IPS-NIHi7 (cell line): ENCODE data around the gene ATP5F1D.
A peak's percentile ranks its signal among the peaks of the same experiment; 100 is the strongest.

Experiments
- DNase-seq: peaks from one replicate; pipeline ENCODE4 v3.0.0; 2012; ENCODE audit warnings: mixed read lengths; ENCODE audit errors: extremely low spot score

The ATP5F1D gene

DNA sequence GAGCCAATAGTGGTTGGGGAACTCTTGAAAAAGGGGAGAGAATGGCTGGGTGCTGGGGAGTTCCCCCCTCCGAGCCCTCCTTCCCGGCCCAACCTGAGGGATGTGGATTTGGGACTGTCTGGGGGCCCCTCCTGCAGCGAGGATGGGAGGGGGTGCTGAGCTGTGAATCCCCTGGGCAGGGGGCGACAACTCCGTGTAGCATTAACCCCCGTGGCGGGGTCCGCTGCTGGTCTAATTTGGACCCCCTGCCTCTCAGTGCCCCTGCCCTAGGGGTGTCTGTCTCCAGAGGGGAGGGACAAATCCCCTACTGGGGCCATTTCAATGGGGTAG lies 16.6 kb downstream of the ATP5F1D start:
- DNase-seq = no peak

DNA sequence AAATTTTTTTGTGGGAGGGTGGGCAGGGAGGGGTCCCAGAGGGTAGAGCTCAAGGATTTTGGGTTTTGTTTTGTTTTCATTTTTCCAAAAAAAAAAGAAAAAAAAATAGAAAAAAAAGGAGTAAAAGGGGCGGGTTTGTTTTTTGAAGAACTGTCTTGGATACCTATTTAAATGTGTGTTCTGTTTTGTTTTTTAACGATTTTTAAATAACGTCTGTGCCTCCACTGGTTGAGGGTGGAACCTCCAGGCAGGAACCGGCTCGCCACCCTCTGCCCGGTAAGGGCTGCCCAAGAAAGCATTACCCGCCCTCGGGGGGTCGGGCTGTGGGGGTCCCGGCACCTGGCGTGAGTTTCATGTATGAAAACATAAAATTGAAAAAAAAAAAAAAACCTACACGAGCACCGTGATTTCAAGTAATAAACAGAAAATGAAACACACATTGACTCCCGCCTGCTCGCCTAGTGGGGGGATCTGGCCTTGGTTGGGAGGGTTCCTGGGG lies 17.2 kb downstream of the ATP5F1D start:
- DNase-seq = no peak

DNA sequence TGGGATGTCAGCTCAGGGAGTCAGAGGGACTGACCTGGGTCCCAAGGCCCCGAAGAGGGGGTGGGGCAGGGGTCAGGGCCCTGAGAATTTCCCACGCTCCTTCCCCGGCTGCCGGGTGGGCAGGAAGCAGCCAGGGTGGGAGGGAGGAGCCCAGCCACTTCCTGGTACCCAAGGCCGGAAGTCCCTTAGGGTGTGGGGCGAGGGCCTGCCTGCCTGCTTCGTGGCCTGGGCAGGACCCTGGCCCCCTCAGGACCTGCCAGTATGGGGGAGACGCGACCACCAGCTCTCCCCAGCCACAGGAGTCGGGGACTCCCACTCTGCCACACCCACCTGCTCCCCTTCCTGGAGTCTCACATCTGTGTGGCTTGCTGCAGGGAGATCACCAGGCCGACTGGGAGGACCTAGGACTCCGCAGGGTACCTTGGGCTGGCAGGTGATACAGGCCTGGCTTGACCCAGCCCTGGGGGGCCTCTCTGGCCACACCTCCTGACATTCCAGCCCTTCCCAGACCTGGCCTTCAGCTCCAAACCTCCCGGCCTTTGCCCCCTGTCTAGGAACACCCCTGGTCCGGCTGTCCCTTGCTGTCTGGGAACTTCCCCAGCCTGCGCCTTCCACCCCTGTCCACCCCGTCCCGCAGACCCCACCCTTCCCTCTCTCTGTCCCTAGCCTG lies 17.8 kb downstream of the ATP5F1D start:
- peak; percentile 41 for DNase-seq

DNA sequence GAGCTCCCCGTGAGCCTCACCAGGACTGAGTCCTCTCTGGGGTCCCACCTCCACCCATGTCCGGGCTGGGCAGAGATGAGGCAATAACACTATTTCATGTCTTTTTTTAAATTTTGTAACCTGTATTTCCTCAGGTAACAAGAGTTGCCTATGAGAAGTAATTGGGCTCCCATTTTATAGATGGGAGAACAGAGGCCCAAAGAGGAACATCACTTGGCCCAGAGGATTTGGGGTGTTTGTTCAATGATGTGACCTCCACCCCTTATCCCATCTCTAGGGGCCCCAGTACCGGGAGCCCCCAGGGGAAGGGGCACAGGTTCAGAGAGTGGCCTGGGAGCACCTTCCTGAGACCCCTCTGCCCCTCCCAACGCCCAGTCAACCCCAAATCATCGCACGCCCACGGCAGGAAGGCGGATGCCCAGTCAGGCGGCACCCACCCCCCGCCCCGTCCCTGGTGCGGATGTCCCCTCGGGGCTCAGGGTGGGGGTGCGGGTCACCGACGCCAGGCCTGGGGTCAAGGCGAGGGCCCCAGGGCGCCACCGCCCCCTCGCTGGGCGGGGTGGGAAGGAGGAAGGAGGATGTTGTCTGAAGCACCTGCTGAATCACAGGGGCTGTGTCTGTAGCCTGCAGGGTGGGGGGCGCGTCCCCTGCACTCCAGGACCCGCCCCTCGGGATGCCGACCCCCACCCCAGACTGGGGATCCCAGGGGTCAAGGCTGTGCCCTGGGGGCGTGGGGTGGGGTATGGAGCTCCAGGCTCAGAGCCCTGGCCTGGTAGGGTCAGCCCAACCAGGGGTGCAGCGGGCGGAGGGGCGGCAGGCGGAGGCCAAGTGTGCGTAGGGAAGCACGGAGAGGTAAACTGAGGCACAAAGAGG lies 18.6 kb downstream of the ATP5F1D start:
- no peak for DNase-seq

DNA sequence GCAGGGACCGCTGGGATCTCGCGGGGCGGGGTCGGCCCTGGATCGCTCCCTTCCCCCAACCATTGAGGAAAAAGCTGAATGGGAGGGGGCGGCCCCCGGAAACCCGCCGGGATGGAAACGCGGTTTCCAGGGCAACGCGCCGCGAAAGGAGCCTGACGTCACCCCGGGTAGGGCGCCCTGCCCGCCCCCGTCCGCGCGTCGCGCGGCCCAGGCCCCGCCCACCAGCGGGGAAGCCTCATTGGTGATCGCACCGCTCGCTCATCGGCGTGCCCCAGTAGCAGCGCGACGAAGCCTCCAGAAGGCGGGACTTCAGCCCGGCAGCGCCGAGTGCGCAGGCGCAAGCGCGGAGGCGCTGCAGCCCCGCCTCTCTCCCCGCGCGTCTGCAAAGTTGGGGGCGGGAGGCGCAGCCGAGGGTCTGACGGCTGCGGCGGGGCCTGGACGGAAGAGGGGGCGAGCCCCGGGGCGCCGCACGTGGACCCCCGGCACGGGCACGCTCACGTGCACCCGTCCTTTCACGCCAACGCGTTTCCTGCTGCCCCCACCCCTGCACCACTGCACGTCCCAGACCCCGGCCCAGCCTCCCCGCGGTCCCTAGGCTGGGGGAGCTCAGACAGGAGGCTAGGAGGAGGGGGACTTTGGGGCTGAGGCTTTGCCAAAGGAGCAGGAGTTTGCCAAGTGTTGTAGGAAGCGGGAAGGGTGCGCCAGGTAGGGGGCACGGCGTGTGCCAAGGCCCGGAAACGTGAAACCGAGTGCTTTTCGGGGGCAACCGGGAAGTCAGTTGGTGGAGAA lies 19.4 kb downstream of the ATP5F1D start:
- DNase-seq = peak; percentile 88

DNA sequence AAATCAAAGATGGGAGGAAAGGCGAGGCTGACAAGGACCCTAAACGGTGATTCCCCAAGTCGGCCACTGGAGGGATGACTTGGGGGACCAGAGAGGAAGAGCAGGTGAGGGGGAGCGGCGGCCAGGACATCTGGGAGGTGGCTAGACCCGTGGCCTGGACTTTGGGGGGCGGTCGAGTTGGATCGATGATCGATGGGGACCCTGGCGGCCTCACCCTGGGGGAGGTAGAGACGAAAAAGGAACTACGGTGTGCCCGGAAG lies 19.9 kb downstream of the ATP5F1D start:
- DNase-seq = no peak

DNA sequence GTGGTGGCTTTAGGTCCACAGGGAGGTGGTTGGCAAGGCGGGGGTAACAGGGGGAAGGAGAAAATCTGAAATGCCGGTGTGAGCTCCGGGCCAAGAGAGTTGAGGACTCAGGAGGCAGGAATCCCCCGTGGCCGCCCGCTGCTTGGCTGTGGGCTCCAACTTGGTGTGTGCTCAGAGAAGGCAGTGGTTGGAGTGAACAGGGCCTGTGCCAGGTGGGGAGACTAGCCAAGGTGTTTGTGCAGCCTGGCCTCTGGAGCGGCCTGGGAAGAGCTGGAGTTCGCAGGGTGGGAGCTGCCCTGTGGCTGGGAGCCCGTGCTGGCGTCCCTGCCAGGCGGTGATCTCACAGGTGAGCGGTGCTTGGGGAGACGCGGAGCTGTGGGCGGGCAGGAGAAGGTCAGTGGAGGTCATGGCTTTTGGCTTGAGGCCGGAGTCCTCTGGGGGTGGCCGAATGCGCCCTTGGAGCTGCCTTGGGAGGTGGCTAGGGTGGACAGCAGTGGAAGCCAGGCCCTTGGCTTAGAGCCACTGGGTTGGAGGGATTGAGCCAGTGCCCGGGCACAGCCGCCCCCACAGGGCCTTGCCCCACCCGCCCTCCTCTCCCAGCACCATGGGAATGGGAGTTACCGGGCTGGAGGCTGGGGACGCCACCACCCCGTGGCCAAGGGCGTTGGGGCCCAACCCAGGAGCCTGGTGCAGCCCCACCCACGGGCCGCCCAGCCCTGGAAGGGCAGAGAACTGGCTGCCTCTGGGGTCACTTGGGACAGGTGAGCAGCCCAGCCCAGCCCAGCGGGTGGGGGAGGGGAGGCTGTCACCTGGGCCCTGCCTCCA lies 20.5 kb downstream of the ATP5F1D start:
- no peak for DNase-seq

DNA sequence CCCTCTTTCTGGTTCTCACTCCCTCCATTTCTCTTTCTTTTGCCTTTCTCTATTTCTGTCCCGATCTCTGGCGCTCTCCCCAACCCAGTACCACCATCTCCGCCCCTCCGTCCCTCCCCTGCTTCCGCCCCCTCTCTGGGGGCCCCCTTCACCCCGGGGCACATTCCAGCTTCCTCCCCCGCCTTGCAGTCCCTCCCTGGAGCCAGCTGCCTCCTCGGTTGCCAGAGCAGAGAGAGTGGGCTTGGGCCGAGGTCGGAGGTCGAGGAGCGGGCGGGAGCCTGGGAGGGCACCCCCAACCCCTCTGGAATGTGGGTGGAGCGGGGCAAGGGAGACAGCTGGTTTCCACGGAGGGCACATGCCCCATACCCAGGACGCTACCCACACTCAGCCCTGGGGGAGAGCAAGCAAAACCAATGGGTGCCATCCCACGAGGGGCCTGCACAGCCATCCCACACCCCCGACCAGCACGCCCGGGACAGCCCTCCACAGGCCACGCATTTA lies 21.1 kb downstream of the ATP5F1D start:
- DNase-seq = peak; percentile 44

DNA sequence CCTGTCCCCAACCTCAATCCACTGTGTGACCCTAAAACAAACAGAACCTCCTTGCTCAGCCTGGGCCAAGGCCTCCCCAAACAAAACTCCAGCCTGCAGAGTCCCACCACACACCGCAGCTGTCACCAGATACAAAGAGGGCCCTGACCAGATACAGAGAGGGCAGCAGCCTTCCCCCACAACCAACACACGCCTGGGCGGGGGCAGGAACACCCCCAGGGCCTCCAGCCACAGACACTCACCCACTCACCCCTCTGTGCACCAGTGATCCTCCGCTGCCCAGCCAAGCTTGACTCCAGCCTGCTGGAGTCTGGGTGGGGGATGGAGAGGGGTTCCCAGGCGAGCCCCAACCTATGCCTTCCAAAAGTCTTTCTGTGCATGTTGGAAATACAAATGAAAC lies 21.6 kb downstream of the ATP5F1D start:
- no peak for DNase-seq

DNA sequence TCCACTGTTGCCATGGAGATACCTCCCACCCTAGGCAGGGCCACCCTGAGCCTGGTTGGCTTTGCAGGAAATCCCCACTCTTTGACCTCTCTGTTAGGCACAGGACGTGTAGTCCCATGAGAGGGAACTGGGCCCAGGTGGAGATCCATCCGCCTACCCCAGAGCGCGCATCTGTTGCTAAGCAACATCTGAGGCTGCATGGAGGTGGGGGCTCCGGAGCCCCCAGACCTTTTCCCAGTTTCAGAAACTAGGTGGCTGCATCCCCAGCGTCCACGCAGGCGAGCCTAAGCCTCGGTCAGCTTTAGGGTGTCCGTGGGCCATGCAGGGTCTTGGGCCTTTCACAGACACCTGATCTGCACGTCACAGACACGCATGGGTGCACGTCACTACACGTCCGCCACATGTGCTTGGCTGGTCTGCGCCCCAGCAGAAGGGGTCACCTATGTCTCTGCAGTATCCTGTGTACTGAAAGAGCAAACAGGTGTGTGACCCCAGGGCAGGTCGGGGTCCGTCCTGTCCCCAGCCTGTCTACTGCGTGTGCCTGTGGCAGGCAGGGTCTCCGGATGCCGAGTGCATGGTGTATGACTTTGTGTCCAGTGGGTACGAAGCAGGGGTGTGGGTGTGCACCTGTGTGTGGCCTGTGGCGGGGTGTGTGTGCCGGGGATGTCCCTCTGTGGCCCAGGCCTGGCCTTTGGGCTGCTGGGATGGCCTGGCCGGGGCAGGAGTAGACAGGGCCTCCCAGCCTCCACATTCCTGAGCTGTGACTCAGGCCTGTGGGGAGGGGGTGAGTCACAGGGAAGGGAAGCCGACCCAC lies 23.5 kb downstream of the ATP5F1D start:
- DNase-seq = peak; percentile 63

DNA sequence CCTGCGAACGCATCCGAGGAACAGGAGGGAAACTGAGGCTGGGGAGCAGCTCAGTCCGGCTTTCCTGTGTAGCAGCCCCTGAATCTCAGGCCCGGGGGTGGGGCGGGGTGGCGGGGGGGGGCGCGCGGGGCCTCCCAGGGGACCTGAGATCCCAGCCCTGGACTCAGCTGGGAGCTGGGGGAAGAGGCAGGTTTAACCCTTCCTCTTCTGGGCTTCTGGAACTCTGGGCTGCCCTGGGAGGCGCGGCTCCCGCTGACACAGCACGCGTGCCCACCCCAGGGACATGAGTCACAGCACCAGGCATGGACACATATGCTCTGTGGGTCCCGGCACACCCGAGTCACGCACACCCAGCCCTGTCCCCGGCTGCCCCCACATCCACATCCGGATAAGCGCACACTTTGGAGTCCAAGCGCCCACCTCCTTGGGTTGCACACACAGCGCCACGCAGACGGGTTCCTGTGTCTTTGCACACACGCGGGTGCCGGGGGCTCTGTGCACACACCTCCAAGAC lies 24.1 kb downstream of the ATP5F1D start:
- no peak for DNase-seq

DNA sequence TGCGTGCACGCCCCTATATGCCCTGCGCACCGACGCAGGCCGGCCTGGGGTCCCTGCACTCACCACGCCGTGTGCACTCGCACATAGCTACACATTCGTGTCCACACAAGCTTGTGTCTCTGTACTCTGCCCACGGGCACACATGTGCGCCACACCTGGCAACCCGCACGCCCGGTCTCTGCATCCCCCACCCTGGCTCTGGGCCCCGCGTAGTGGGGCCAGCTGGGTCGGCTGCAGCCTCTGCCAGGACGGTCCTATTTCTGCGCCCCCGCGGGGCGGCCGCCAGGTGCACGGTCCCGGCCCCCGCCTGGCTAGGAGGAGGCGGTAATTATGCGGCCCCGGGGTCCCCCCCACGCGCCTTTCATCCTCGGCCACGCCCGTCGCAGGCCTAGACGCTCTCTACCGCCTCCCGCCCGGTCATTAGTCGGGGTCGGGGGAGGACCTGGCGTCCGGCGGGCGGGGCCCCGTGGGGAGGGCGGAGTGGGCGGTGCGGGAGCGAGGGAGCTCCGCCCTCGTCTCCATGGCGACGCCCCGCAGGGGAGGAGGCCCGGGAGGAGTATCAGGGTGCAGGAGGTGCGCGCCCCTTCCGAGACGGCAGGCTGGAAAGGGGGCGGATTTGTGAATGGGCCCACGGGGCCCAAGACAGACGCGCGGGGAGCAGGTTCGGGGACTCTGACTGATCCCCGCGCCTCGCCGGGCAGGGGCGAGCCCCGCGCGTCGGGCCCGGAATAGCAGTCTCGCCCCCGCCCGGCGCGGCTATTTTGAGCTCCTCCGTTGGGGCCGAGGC lies 24.8 kb downstream of the ATP5F1D start:
- DNase-seq = peak; percentile 76

DNA sequence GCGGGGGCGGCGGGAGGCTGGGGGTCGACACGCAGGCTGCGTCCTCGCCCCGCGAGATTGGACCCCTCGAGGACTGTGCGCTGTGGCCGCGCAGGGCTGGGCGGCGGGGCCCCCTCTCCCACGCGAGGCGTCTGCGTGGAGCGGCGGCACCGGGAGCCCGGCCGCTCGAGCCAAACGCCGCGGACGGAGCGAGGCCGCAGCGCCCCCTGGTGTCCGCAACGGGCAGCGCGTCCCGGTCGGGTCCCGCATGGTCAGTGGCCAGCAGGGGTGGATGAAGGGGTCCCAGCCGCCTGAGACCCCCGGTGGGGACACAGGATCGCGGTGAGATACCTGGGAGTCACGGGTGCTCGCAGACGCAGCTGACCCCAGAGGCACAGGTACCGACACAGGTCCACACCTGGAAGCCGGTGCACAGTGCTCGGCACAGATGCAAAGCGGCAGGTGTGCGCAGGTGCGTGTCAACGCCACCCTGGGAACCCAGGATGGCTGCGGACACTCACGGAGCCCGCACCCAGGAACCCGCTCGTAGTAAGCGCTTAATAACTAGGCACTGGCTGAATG lies 25.4 kb downstream of the ATP5F1D start:
- peak; percentile 60 for DNase-seq

DNA sequence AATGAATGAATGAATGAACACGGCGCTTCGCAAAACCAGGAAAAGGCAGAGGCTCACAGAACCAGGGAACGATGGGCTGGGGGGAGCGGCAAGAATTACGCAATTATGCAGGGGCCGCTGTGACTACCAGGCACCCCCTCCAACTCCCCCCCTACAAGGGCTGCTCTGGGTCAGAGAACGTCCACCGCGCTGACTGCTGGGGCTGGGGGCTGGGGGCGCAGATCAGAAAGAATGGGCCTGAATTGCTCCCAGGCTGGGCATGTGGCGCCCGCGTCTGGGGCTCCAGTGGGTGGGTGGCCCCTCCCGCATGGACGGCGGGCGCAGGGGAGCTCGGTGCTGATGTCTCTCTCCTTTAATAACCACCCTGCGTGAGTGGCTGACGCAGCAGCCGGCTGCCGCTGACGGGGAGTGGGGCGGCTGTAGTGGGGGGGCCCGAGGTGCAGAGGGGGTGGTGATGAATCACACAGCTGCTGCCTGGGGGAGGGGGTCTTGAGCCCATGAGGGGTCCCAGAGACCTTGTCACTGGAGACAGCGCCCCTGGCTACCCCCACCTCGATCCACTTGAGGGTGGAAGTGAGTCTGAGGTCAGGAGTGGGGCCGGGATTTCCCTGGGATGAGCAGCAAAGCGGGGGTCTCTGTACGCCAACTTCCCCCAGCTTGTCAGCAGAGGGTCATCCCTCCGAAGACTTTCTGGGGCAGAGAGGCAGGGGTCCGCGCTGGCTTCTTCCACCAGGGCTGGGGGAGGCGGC lies 26.1 kb downstream of the ATP5F1D start:
- DNase-seq = no peak

DNA sequence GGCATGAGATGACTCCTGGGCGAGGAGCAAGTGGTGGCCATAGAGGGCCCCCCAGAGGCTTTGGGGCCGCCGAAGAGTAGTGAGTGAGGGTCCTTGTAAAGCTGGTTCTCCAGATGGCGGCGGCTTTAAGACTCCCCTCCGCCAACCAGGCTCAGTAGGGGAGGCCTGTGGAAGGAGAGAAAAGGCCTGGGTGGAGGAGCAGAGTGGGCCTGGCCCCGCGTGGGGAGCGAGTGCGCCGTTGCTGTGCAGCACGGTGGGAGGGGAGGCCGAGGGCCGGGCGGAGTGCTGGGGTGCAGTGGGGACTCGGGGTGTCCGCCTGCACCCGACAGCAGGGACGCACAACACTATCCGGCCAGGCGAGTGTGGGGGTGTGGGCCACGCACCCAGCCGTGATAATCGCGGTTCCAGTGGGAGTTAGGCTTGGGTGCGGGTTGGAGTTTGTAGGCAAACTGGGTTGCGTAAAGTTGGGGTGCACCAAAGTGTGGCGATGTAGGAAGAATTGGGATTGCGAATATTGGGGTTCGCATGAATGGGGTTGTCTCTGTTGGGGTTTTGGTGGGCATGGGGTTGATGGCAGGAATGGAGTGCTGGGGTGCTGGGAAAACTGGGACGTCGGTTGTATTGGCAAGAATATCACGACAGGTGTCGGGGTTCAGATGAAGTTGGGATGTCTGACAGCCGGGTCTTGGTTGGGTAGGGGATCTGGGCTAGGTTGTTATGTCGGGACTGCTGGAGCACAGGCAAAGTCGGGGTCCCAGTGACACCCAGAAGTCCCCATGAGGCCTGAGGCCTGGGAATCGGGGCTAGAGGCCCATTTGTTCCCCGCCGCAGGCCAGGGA lies 26.9 kb downstream of the ATP5F1D start:
- DNase-seq = no peak

DNA sequence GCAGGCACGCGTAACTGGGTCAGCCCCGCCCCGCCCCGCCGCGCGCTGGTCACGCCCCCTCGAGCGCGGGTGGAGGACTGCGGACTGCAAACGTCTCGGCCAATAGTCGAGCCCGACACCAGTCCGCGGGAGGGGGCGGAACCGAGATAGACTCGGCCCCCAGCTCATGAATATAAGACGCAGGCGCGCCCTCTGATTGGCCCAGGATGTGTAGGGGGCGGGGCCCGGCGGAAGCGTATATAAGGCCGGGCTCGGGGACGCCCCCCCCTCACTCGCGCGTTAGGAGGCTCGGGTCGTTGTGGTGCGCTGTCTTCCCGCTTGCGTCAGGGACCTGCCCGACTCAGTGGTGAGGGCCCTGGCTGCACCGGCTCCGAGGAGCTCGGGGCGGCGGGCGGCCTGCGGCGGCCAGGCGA lies 27.5 kb downstream of the ATP5F1D start, which contains the start of gene CIRBP:
CIRBP (plus strand) TSS at position 268 of the 413 bp plus-strand sequence. CDS start 1,602 bp downstream, outside the sequence.
- DNase-seq = peak; percentile 95

DNA sequence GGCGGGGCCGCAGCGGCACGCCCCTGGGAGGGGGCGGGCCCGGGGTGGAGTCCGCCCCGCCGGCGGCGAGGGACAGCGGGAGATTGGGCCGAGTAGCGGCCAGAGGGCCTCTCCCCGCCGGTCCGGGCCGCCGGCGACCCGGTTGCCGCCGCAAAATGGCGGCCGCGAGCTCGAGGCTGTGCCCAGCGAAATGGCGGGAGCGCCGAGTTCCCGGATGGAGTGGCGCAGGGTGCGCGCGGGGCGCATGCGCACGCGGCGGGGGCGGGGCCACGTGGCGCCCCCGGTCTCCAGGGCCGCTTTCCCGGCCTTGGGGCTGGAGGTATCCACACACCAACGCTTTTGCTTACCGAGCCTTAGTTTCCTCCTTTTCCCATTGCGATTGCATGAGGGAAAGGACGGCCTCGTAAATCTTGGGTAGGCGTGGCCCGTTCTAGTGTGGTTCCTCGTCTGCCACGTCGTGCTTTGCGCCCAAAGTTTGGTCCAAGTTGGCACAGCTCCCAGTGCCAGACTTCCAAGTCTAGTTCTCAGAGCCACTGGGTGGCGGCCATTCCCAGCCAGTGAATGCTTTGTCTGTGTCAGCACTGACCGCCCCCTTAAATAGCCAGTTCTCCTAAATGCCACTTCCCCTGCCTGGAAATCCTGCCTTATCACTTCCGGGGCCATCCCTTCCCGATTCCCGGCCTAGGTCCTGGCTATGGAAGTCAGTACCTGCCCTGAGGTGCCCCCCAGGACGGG lies 28.1 kb downstream of the ATP5F1D start:
- DNase-seq = peak; percentile 80
